HG03064 (cell line): ENCODE results near the gene CTRL.
"Not testable (repeated sequence)": the region's sequence is repeated elsewhere in the genome, so short reads cannot be mapped to it uniquely, and the experiment has no call there.

ENCODE experiments used
- ATAC-seq: cut with Tn5 transposase; IDR thresholded peaks from one replicate; pipeline ENCODE4 v1.9.1; 2021; ENCODE audit warnings: low read depth; ENCODE audit not compliant: unreplicated experiment

CTRL gene

GRCh38 chr16:67931712-67932461, at the start of gene CTRL:
TSS of gene CTRL (minus strand) at chr16:67931862. CDS start at chr16:67931852, 10 bp downstream.
- no peak for ATAC-seq

- no peak for ATAC-seq
These were observed 48.5 kb upstream of the CTRL start, which contains the start of gene DPEP3 for GRCh38 chr16:67979955-67980678. TSS of gene DPEP3 (minus strand) at chr16:67980499. CDS start at chr16:67980380, 119 bp downstream.

GRCh38 chr16:67977469-67978227, 46.0 kb upstream of the CTRL start:
- ATAC-seq = no peak

- no peak for ATAC-seq
These were observed 45.3 kb upstream of the CTRL start for GRCh38 chr16:67977005-67977404.

GRCh38 chr16:67976205-67976604, 44.5 kb upstream of the CTRL start:
- no peak for ATAC-seq

GRCh38 chr16:67975321-67976105, 43.9 kb upstream of the CTRL start:
- no peak for ATAC-seq

- not testable (repeated sequence) for ATAC-seq
These were observed 40.6 kb upstream of the CTRL start for GRCh38 chr16:67972285-67972684.

- ATAC-seq = no peak
These were observed 39.4 kb upstream of the CTRL start for GRCh38 chr16:67971111-67971510.

- ATAC-seq = no peak
These were observed 37.8 kb upstream of the CTRL start for GRCh38 chr16:67969254-67970039.

GRCh38 chr16:67968400-67969253, 37.0 kb upstream of the CTRL start, which contains the start of gene SLC12A4:
TSS of gene SLC12A4 (minus strand) at chr16:67968637. CDS start at chr16:67968553, 84 bp downstream.
- ATAC-seq = peak; percentile 77

GRCh38 chr16:67967958-67968399, 36.3 kb upstream of the CTRL start:
- ATAC-seq = peak; percentile 38

GRCh38 chr16:67967183-67967957, 35.7 kb upstream of the CTRL start:
- ATAC-seq = no peak

GRCh38 chr16:67966549-67967182, 35.0 kb upstream of the CTRL start:
- no peak for ATAC-seq

GRCh38 chr16:67965668-67966548, 34.2 kb upstream of the CTRL start:
- no peak for ATAC-seq

- no peak for ATAC-seq
These were observed 32.9 kb upstream of the CTRL start for GRCh38 chr16:67964477-67965131.
